ENCODE measurements around the gene AGXT.

AGXT gene

GRCh38 chr2:240868286-240869108 lies at the start of gene AGXT:
TSS of gene AGXT (plus strand) at chr2:240868824. CDS start at chr2:240868866, 42 bp downstream.
- DNase-seq: no peak

GRCh38 chr2:240819126-240819857 lies 49.3 kb upstream of the AGXT start:
- no peak for DNase-seq

GRCh38 chr2:240819858-240820606 lies 48.6 kb upstream of the AGXT start, which contains the start of gene KIF1A:
TSS of gene KIF1A (minus strand) at chr2:240820219. CDS start at chr2:240797752, 22,467 bp downstream.
- no peak for DNase-seq

- no peak for DNase-seq
Observed at GRCh38 chr2:240820607-240821428, 47.8 kb upstream of the AGXT start.

GRCh38 chr2:240821429-240821778 lies 47.2 kb upstream of the AGXT start:
- DNase-seq: no peak

GRCh38 chr2:240822280-240822847 lies 46.3 kb upstream of the AGXT start:
- DNase-seq: no peak

- DNase-seq: no peak
Observed at GRCh38 chr2:240823449-240824336, 44.9 kb upstream of the AGXT start.

GRCh38 chr2:240825476-240825875 lies 43.1 kb upstream of the AGXT start:
- DNase-seq: no peak

GRCh38 chr2:240831594-240832204 lies 36.9 kb upstream of the AGXT start:
- DNase-seq: no peak

GRCh38 chr2:240832205-240832727 lies 36.4 kb upstream of the AGXT start:
- DNase-seq: peak; percentile 93

GRCh38 chr2:240832921-240833494 lies 35.6 kb upstream of the AGXT start:
- DNase-seq: no peak

- DNase-seq: no peak
Observed at GRCh38 chr2:240833724-240834285, 34.8 kb upstream of the AGXT start.

GRCh38 chr2:240834377-240834975 lies 34.1 kb upstream of the AGXT start:
- DNase-seq: no peak

GRCh38 chr2:240835528-240835927 lies 33.1 kb upstream of the AGXT start:
- no peak for DNase-seq

- no peak for DNase-seq
Observed at GRCh38 chr2:240836781-240837467, 31.7 kb upstream of the AGXT start.

GRCh38 chr2:240837621-240838020 lies 31.0 kb upstream of the AGXT start:
- no peak for DNase-seq

GRCh38 chr2:240839152-240840143 lies 29.2 kb upstream of the AGXT start:
- DNase-seq: no peak

Data from inflammatory macrophage treated with lipopolysaccharide for 4 hours (primary cell).